Muscle layer of colon (tissue), 2 donors: ENCODE results near the gene NOXO1.
A peak's percentile ranks its signal among the peaks of the same experiment; 100 is the strongest.
"Not testable (repeated sequence)": the region's sequence is repeated elsewhere in the genome, so short reads cannot be mapped to it uniquely, and the experiment has no call there.

Experiments
- H3K27ac ChIP-seq: one replicate; pipeline ENCODE4 v1.7.0; 2013; ENCODE audit warnings: low read depth, mild to moderate bottlenecking, low read length, moderate library complexity
- H3K27me3 ChIP-seq, 2 donors: one replicate each; pipeline ENCODE4 v1.7.0; 2013; ENCODE audit warnings: low read length in 2 of 2, mild to moderate bottlenecking in 2 of 2; ENCODE audit not compliant: insufficient read depth in 2 of 2, control insufficient read depth in 1 of 2
- H3K36me3 ChIP-seq: one replicate; pipeline ENCODE4 v1.7.0; 2013; ENCODE audit warnings: mild to moderate bottlenecking, low read length; ENCODE audit not compliant: insufficient read depth
- H3K4me1 ChIP-seq: one replicate; pipeline ENCODE4 v1.7.0; 2013; ENCODE audit warnings: mild to moderate bottlenecking, low read length; ENCODE audit not compliant: insufficient read depth
- H3K4me3 ChIP-seq, 2 donors: one replicate each; pipeline ENCODE4 v1.7.0; 2013; ENCODE audit warnings: low read length in 2 of 2, low read depth in 1 of 2, mild to moderate bottlenecking in 1 of 2, moderate library complexity in 1 of 2
- H3K9ac ChIP-seq: one replicate; pipeline ENCODE4 v1.7.0; 2013; ENCODE audit warnings: low read length
- H3K9me3 ChIP-seq: one replicate; pipeline ENCODE4 v1.7.0; 2013; ENCODE audit warnings: mild to moderate bottlenecking, low read length
- donor health status: abdominal sarcoma.
- donor health status: Adenocarcinoma of cecum.

Gene NOXO1

DNA sequence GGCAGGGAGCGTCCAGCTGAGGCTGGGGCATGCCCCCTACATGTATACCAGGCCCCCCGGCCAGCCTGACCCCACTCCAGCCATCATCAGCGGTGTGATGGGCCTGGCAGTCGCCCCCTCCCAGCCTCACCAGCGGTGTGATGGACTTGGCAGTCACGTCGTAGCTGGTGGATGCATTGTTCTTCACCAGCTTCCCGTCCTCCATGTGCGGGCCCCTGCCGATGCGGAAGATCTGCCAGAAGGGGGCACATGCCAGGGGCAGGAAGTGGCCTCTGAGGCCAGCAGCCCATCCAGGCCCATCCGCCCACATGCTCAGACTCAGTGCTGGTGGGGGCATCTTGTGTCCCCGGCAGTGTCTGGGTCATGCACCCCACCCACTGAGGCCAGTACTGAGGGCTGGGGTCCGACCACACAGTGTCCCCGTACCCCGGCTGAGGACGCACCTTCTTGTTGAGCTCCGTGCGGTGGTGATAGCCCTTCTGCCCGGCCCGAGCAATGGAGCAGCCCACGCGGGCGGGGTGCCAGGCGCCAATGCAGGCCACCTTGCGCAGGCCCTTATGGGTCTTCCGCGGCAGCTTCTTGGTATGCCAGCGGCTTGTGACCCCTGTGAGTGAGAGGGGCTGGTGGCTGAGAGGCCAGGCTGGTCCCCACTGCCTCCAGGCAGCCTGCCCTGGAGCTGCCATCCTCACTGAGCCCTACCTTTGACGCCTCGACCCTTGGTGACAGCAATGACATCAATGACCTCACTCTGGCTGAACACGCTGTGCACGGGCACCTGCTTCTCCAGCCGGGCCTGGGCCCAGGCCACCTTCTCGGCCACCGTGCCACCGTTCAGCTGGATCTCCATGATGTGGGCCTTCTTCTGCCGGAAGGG is 34.5 kb downstream of the NOXO1 start:
- H3K9me3 ChIP-seq, result no peaks in the 10 kb centered on the region
- H3K36me3 ChIP-seq, result no peaks in the 10 kb centered on the region
- no peak overlapping the region for H3K4me3 ChIP-seq
- peaks cover 9% of the 10 kb centered on the region for H3K4me1 ChIP-seq
- H3K27ac ChIP-seq, result no peak overlapping the region
- no peak overlapping the region for H3K9ac ChIP-seq
- no peaks in the 10 kb centered on the region for H3K27me3 ChIP-seq

GRCh38 chr16:1945559-1946391 is 35.5 kb downstream of the NOXO1 start:
- Histone ChIP-seq H3K9ac (no peak overlapping the region), H3K4me1 (peaks cover 14% of the 10 kb centered on the region), H3K27ac (no peak overlapping the region), H3K4me3 (no peak overlapping the region), H3K27me3 (no peaks in the 10 kb centered on the region), H3K9me3 (no peaks in the 10 kb centered on the region), H3K36me3 (peaks cover 3% of the 10 kb centered on the region)

GRCh38 chr16:1944612-1945199 is 36.6 kb downstream of the NOXO1 start:
- H3K27me3 ChIP-seq, result no peaks in the 10 kb centered on the region
- H3K9me3 ChIP-seq, result no peaks in the 10 kb centered on the region
- H3K27ac ChIP-seq, result no peak overlapping the region
- H3K9ac ChIP-seq, result no peak overlapping the region
- H3K4me3 ChIP-seq, result no peak overlapping the region
- peaks cover 14% of the 10 kb centered on the region for H3K4me1 ChIP-seq
- peaks cover 6% of the 10 kb centered on the region for H3K36me3 ChIP-seq

- Histone ChIP-seq H3K27me3 (no peaks in the 10 kb centered on the region), H3K9me3 (no peaks in the 10 kb centered on the region), H3K4me1 (peaks cover 14% of the 10 kb centered on the region), H3K36me3 (peaks cover 20% of the 10 kb centered on the region), H3K4me3 (peak within 1 kb of the TSS; percentile 78 to 95), H3K9ac (peak within 1 kb of the TSS; percentile 46), H3K27ac (peak within 1 kb of the TSS; percentile 73)
Measured at GRCh38 chr16:1942810-1943726, 38.2 kb downstream of the NOXO1 start, which contains the start of gene MSRB1. MSRB1 (minus strand) TSS chr16:1943199; CDS start chr16:1943156, 43 bp downstream.

DNA sequence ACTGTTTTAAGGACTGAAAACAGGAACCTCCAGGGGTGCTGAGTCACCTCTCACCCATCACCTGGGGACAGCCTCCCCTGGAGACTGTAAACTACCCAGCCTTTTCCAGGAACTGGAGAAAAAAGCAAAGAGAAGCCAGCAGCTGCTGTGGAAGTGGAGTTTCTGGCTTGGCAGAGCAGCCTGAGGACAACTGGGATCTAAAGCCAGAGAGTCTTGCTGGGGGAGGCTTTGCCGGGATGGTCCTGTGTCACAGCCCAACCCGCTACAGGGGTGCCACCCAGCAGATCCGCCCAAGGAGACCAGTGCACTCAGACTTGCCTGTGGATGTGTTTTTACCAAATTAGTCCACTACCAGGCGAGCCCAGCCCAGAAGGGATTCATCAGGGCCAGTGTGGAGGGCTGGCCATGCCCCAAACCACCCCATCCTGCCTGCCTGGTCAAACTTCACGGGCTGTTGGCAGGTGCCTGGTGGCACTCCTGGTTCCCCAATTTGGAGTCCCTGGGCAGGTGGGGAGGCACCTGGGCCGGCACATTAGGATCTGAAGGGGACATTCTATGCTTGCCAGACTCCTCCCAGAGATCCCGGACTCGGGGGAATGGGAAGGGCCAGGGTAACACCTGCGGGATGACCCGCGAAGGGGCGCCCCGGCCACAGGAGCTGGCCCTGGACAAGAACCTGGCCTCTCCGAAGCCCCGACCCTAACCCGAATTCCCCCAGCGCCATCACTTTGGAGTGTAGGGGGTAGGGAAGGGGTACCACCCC is 39.0 kb downstream of the NOXO1 start:
- Histone ChIP-seq H3K9ac (peak overlapping the region; percentile 46), H3K4me3 (peak overlapping the region; percentile 78 to 95), H3K36me3 (peaks cover 23% of the 10 kb centered on the region), H3K4me1 (peaks cover 14% of the 10 kb centered on the region), H3K27ac (peak overlapping the region; percentile 39), H3K9me3 (no peaks in the 10 kb centered on the region), H3K27me3 (no peaks in the 10 kb centered on the region)

DNA sequence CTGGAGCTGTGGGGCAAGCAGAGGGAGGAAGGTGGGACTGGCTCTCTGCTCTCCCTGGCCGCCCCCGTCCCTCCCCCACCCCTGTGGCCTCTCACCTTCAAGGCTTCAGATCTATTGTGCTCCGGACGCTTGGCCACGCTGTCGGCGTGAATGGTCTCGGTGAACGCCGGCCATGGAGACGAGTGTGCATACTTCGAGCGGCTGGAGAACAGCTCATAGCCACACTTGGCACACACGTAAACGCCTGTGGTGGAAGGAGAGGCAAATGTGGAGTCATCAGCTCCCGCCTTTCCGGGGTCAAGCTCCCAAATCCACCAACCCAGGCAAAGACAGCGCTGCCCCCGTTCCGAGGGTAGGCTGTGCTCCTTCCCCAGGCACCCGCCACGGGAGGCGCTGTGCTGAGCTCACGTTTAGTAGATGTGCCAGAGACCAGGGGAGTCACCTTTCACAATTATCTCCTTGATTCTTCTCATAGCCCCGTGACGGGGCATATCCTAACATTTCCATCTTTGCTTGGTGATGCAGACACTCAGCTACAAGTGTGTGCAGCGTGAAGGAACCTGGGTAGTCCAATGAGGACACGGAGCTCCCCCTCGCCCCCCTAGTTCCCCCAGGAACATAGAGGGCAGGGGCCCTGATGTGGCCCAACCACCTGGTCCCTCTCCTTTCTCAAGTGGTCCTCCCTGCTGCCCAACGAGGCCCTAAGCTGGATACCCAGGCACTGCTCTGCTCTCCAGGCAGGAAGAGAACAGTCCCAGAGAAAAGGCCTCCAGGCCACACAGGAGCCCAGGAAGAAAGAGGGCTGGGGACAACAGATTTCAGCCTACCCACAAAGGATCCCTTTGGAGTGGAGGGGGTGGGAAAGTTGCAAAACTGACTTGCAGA is 39.9 kb downstream of the NOXO1 start:
- H3K27ac ChIP-seq, result peak overlapping the region; percentile 39
- H3K9me3 ChIP-seq, result no peaks in the 10 kb centered on the region
- peaks cover 23% of the 10 kb centered on the region for H3K36me3 ChIP-seq
- peak overlapping the region in 1 of 2 donors; percentile 95 for H3K4me3 ChIP-seq
- no peak overlapping the region for H3K9ac ChIP-seq
- H3K27me3 ChIP-seq, result no peaks in the 10 kb centered on the region
- peaks cover 14% of the 10 kb centered on the region for H3K4me1 ChIP-seq

- Histone ChIP-seq H3K27me3 (no peaks in the 10 kb centered on the region), H3K4me1 (peaks cover 14% of the 10 kb centered on the region), H3K9me3 (no peaks in the 10 kb centered on the region), H3K36me3 (peaks cover 23% of the 10 kb centered on the region), H3K9ac (no peak overlapping the region), H3K27ac (no peak overlapping the region), H3K4me3 (no peak overlapping the region)
Measured at GRCh38 chr16:1940273-1941161, 40.8 kb downstream of the NOXO1 start.

GRCh38 chr16:1939833-1940232 is 41.4 kb downstream of the NOXO1 start:
- H3K36me3 ChIP-seq, result peaks cover 23% of the 10 kb centered on the region
- H3K4me3 ChIP-seq, H3K27me3 ChIP-seq, H3K27ac ChIP-seq, H3K9me3 ChIP-seq, H3K9ac ChIP-seq: not testable (repeated sequence)
- H3K4me1 ChIP-seq, result peaks cover 14% of the 10 kb centered on the region

DNA sequence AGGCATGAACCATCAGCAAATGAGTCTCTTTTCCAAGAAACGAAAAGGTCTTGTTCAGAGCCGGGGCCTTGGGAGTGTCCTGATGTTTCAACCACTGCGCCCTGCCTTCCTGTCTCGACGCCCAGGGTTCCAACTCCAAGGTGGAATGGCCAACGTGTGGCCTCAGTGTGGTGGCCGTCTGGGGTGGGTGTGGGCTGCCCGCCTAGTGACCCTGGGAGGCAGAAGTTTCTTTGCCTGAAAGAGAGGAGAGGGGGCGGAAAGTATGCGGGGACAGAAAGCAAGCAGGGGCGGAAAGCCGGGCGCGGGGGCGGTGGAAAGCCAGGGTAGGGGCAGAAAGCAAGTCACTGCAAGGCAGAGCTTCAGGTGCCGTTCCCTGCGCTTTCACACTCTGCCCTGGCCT is 42.4 kb downstream of the NOXO1 start:
- Histone ChIP-seq H3K36me3 (peaks cover 23% of the 10 kb centered on the region), H3K27ac (no peak overlapping the region), H3K9me3 (no peaks in the 10 kb centered on the region), H3K9ac (no peak overlapping the region), H3K4me3 (no peak overlapping the region), H3K27me3 (no peaks in the 10 kb centered on the region), H3K4me1 (peaks cover 14% of the 10 kb centered on the region)
